ENCODE measurements around the gene INPP4B.

Gene INPP4B

GRCh38 chr4:142036795-142037583, 809.1 kb downstream of the INPP4B start:
- Histone ChIP-seq H3K27me3 (ENCODE audit: insufficient read depth, low read length, poor library complexity) (no peaks in the 10 kb centered on the region), H4K20me1 (ENCODE audit: insufficient read depth, low read length) (no peaks in the 10 kb centered on the region), H3K36me3 (ENCODE audit: insufficient read depth, low read length) (peaks cover 7% of the 10 kb centered on the region; the same call in 1 of the 2 replicates), H2AFZ (ENCODE audit: low read depth, low read length) (no peak overlapping the region), H3K4me2 (ENCODE audit: insufficient read depth, low read length) (no peak overlapping the region), H3K27ac (ENCODE audit: low read length) (no peak overlapping the region), H3K79me2 (ENCODE audit: insufficient read depth, low read length) (no peaks in the 10 kb centered on the region), H3K9ac (ENCODE audit: low read depth, low read length) (no peak overlapping the region), H3K4me3 (ENCODE audit: low read depth in 1 of 2, low read length in 2 of 2) (no peak overlapping the region), H3K9me3 (ENCODE audit: insufficient read depth, low read length, severe bottlenecking) (no peaks in the 10 kb centered on the region), H3K4me1 (ENCODE audit: insufficient read depth, low read length) (peaks cover 11% of the 10 kb centered on the region; the same call in 1 of the 2 replicates)
- ATAC-seq (ENCODE audit: insufficient read depth, low read depth) (no peak), DNase-seq (no peak)
- TF ChIP-seq EZH2 (IDR thresholded peaks at IDR 0.05; ENCODE audit: borderline replicate concordance, low read depth, low read length, severe bottlenecking): no peak
- TF ChIP-seq CTCF (IDR thresholded peaks at IDR 0.05; ENCODE audit: borderline replicate concordance, extremely low read depth, low read length, poor library complexity, severe bottlenecking): no peak

- Histone ChIP-seq H3K4me3 (ENCODE audit: low read depth in 1 of 2, low read length in 2 of 2) (no peak overlapping the region), H3K79me2 (ENCODE audit: insufficient read depth, low read length) (no peaks in the 10 kb centered on the region), H4K20me1 (ENCODE audit: insufficient read depth, low read length) (no peaks in the 10 kb centered on the region), H3K27ac (ENCODE audit: low read length) (no peak overlapping the region), H2AFZ (ENCODE audit: low read depth, low read length) (no peak overlapping the region), H3K4me2 (ENCODE audit: insufficient read depth, low read length) (no peak overlapping the region), H3K9me3 (ENCODE audit: insufficient read depth, low read length, severe bottlenecking) (no peaks in the 10 kb centered on the region), H3K4me1 (ENCODE audit: insufficient read depth, low read length) (peaks cover 11% of the 10 kb centered on the region; the same call in 1 of the 2 replicates), H3K36me3 (ENCODE audit: insufficient read depth, low read length) (peaks cover 7% of the 10 kb centered on the region; the same call in 1 of the 2 replicates), H3K9ac (ENCODE audit: low read depth, low read length) (no peak overlapping the region), H3K27me3 (ENCODE audit: insufficient read depth, low read length, poor library complexity) (no peaks in the 10 kb centered on the region)
- no peak for ATAC-seq (ENCODE audit: insufficient read depth, low read depth)
- no peak for DNase-seq
- TF ChIP-seq CTCF (IDR thresholded peaks at IDR 0.05; ENCODE audit: borderline replicate concordance, extremely low read depth, low read length, poor library complexity, severe bottlenecking) (no peak), EZH2 (IDR thresholded peaks at IDR 0.05; ENCODE audit: borderline replicate concordance, low read depth, low read length, severe bottlenecking) (no peak)
Observed at GRCh38 chr4:142035566-142035965, 810.5 kb downstream of the INPP4B start.

- H3K9ac ChIP-seq (ENCODE audit: low read depth, low read length): no peak overlapping the region
- no peak overlapping the region for H2AFZ ChIP-seq (ENCODE audit: low read depth, low read length)
- ATAC-seq (ENCODE audit: insufficient read depth, low read depth): no peak
- H3K79me2 ChIP-seq (ENCODE audit: insufficient read depth, low read length): no peaks in the 10 kb centered on the region
- peaks cover 7% of the 10 kb centered on the region; the same call in 1 of the 2 replicates for H3K36me3 ChIP-seq (ENCODE audit: insufficient read depth, low read length)
- TF ChIP-seq EZH2 (IDR thresholded peaks at IDR 0.05; ENCODE audit: borderline replicate concordance, low read depth, low read length, severe bottlenecking) (no peak), CTCF (IDR thresholded peaks at IDR 0.05; ENCODE audit: borderline replicate concordance, extremely low read depth, low read length, poor library complexity, severe bottlenecking) (no peak)
- H3K27me3 ChIP-seq (ENCODE audit: insufficient read depth, low read length, poor library complexity): no peaks in the 10 kb centered on the region
- no peak overlapping the region for H3K4me2 ChIP-seq (ENCODE audit: insufficient read depth, low read length)
- H3K4me1 ChIP-seq (ENCODE audit: insufficient read depth, low read length): peaks cover 8% of the 10 kb centered on the region; the same call in 1 of the 2 replicates
- H3K4me3 ChIP-seq (ENCODE audit: low read depth in 1 of 2, low read length in 2 of 2): no peak overlapping the region
- no peaks in the 10 kb centered on the region for H4K20me1 ChIP-seq (ENCODE audit: insufficient read depth, low read length)
- no peak overlapping the region for H3K27ac ChIP-seq (ENCODE audit: low read length)
- H3K9me3 ChIP-seq (ENCODE audit: insufficient read depth, low read length, severe bottlenecking): no peaks in the 10 kb centered on the region
- no peak for DNase-seq
Observed at GRCh38 chr4:142034101-142034500, 812.0 kb downstream of the INPP4B start.

Measured in DND-41 (cell line).